ENCODE data around the gene SOHLH2. TPM values are rescaled to one million over a fixed set of nuclear protein-coding genes. Genes with fewer than 3 reads are reported as not detected.

The SOHLH2 gene
- total RNA-seq, 2 experiments from 2014 or later: not detected

DNA sequence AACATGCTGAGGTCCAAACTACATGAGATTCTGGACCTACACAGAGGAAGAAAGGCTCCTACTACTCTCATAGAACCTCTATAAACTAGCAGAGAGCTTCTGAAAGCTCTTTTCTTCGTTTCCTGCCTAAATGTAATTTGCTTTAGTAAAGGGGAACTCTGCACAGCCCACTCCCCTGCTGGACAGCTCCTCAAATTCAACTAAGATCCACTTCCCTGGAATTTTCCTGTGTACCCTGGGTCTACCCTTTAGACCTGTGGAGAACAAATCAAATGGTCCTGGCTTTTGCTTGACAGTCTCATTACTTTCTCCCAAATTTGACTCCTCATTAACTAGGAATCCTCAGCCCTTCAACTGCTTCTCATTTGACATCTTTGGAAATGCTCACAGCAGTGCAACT lies 79.7 kb downstream of the SOHLH2 start:
- Mint-ChIP-seq H3K36me3 (ENCODE audit: low read depth) (no peaks in the 10 kb centered on the region), H3K4me1 (no peaks in the 10 kb centered on the region), H3K9me3 (no peaks in the 10 kb centered on the region), H3K27me3 (peaks cover 18% of the 10 kb centered on the region), H3K27ac (no peak overlapping the region), H3K4me3 (no peak overlapping the region)
- CTCF ChIA-PET: no interaction called here
- no peak for DNase-seq
- POLR2A ChIA-PET: no interaction called here

DNA sequence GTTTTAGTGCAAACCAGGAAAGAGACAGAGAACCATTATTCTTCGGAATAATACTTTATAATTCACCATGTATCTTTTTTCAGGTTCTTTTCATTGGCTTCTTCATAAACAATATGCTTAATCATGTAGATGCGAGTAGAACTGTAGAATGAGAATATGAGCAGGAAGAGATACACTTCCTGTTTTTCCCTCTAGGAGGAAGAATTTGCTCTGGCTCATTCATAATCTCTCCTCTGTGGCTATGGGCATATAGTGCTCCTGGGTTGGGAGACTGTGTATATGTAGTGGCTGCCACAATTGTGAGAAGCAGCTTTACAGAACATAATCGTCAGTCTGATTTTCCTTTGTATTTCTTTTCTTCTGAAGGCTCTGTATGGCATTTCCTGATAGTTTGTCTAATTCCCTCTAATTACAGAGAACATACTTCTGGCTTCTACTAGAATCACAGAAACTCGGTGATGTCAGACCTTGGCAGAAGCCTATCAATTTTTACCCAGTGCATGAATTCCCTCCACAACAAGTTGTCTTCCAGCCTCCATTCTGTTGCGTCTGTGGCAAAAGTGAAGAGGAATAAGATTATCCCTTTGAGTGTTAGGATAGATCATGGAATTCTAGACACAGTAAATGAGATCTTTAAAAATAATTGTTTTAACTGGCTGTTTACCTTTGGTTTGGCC lies 80.3 kb downstream of the SOHLH2 start:
- ChIA-PET POLR2A (no interaction called here), CTCF (no interaction called here)
- no peaks in the 10 kb centered on the region for H3K4me1 Mint-ChIP-seq
- no peaks in the 10 kb centered on the region for H3K9me3 Mint-ChIP-seq
- no peak for DNase-seq
- peaks cover 20% of the 10 kb centered on the region for H3K27me3 Mint-ChIP-seq
- no peak overlapping the region for H3K4me3 Mint-ChIP-seq
- no peaks in the 10 kb centered on the region for H3K36me3 Mint-ChIP-seq (ENCODE audit: low read depth)
- no peak overlapping the region for H3K27ac Mint-ChIP-seq

DNA sequence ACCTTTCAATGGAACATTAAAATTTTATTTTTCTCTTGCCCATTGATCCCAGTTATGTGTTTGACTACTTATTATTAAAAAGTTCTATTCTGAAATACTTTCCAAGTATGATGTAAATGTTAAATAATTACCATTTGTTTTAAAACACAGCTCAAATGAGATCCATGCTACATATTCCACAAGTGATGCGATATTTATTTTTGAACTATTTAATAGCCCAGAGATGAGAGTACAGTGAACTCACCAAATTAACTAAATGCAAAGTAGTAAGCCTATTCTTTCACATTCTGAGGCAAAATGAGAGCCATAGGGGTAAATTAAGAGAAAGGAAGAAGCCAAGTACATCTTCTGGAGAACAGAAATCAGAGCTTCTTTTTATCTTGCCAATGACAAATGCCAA lies 82.0 kb downstream of the SOHLH2 start:
- Mint-ChIP-seq H3K9me3 (no peaks in the 10 kb centered on the region), H3K27me3 (peaks cover 23% of the 10 kb centered on the region), H3K4me1 (no peaks in the 10 kb centered on the region), H3K4me3 (no peak overlapping the region), H3K27ac (no peak overlapping the region), H3K36me3 (ENCODE audit: low read depth) (no peaks in the 10 kb centered on the region)
- ChIA-PET CTCF (no interaction called here), POLR2A (no interaction called here)
- no peak for DNase-seq

DNA sequence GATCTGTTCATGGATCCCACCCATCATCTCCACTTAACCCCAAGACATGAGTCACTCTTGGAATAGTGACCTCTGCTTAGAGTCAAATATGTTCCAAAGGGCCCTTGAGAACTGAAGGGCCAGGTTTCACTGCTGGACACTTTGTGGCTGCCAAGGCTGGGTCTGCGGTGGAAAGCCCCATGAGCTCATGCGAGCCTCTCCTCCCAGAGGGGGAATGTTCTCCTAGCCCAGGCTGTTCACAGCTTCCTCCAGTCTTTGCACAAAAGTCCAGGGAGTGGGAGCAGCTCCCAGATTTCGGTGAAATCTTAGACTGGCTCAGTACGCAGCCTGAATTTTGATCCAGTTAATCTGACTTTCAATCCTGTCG lies 82.4 kb downstream of the SOHLH2 start:
- POLR2A ChIA-PET: no interaction called here
- Mint-ChIP-seq H3K9me3 (no peaks in the 10 kb centered on the region), H3K4me1 (no peaks in the 10 kb centered on the region), H3K27me3 (peaks cover 23% of the 10 kb centered on the region), H3K27ac (no peak overlapping the region), H3K36me3 (ENCODE audit: low read depth) (no peaks in the 10 kb centered on the region), H3K4me3 (no peak overlapping the region)
- DNase-seq: no peak
- CTCF ChIA-PET: no interaction called here

DNA sequence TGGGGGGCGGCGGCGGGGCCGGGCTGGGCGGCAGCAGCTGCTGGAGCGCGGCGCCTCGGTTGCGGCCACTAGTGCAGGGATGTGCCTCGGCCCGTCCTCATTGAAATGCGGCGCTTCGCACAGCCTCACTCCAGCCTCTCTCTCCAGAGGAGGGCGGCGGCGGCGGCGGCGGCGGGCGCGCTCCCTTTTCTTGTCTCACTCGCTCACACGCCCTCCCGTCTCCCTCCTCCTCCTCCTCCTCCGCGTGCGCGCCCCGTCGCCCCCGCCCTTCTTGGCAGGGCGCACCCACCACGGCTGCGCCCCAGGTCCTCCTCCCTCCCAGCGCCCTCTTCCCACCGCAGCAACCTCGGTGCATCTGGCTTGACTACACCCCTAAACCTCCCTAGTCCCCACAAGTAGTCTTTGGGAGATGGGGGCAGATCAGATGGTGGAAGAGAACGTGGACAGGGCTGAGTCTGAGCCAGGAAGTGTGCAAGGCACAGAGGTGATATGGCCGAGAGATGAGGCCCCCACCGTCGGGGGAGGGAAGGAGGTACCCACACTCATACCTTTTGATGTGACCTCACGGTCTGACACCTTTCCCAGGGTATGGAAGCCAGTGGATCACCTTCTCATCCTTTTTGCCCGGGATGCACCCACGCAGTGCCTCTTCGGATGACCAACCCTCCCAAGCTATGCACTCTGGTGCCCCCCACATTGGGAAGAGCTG lies 83.0 kb downstream of the SOHLH2 start, which contains the start of gene DCLK1:
Gene DCLK1, minus strand, starts transcription at position 161 of the 709 bp plus-strand sequence.
- Mint-ChIP-seq H3K9me3 (no peaks in the 10 kb centered on the region), H3K27me3 (peaks cover 23% of the 10 kb centered on the region), H3K36me3 (ENCODE audit: low read depth) (no peaks in the 10 kb centered on the region), H3K4me3 (no peak within 1 kb of the TSS), H3K4me1 (no peaks in the 10 kb centered on the region), H3K27ac (no peak within 1 kb of the TSS)
- ChIA-PET CTCF (no interaction called here), POLR2A (no interaction called here)
- no peak for DNase-seq

DNA sequence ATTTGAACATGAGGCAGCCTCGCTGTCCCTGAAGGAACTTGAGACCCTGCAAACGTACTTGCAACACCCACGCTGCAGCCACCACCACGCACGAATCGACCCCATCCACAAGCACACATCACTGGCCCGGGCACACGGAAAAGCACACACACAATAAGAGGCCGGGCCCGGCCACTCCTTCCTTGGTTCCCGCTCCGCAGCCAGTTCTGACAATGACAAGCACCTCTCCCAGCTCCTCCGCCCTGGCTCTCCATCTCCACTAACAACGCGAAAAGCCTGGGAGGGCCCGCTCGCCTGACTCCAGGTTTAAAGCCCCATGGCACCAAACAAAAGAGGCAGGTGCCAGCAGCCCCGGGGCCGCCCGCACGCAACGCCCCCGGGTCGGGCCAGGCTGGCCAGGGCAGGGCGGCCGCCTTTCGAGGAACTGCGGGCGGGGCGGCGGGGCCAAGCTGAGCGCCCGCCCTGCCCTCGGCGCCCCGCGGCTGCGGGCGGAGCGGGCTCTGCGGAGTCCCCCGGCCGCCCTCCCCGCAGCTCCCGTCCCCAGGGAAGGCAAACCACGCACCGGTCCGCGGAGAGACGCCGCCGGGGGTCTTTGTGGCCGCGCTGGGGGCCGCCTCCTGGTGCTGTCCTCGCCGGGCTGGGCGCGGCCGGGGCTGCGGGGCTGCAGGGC lies 83.7 kb downstream of the SOHLH2 start:
- Mint-ChIP-seq H3K27ac (no peak overlapping the region), H3K4me1 (no peaks in the 10 kb centered on the region), H3K4me3 (no peak overlapping the region), H3K27me3 (peaks cover 23% of the 10 kb centered on the region), H3K9me3 (no peaks in the 10 kb centered on the region), H3K36me3 (ENCODE audit: low read depth) (no peaks in the 10 kb centered on the region)
- no peak for DNase-seq
- POLR2A ChIA-PET: no interaction called here
- CTCF ChIA-PET: no interaction called here

DNA sequence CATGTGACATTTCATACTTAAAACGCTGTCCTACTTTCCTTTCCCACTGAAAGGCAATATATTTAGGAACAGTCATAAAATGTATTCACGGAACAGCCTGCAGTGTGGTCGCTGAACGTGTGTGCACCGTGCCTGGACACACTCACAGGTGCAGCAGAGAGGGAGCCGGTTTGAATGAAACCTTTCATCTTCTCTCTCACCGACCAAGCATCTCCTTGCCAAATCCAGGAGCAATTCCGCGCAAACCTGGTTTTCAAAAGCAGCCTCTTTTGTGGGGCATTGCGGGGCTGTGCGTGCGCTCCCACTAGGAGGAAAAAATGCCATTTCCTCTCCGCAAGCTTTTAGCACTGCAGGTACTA lies 84.2 kb downstream of the SOHLH2 start:
- ChIA-PET POLR2A (no interaction called here), CTCF (no interaction called here)
- Mint-ChIP-seq H3K4me1 (no peaks in the 10 kb centered on the region), H3K9me3 (no peaks in the 10 kb centered on the region), H3K27ac (no peak overlapping the region), H3K27me3 (peaks cover 23% of the 10 kb centered on the region), H3K4me3 (no peak overlapping the region), H3K36me3 (ENCODE audit: low read depth) (no peaks in the 10 kb centered on the region)
- no peak for DNase-seq

DNA sequence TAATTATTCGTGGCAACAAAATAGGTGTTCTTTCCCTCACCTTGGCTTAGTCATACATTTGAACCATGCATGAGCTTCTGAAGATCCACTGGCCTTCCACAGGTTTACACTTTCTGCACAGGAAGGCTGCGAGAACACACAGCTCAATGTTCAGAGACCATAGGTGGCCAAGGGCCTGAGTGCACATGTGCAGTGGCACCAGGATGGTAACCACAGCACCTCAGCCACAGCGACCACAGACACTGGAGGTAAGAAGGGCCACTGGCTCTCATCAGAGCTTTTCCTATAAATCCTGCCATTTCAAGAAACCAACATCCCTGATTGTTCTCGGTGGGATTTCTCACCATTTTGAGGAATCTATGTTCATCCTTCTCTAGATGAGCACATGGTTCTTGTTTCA lies 84.8 kb downstream of the SOHLH2 start:
- H3K27me3 Mint-ChIP-seq: peaks cover 23% of the 10 kb centered on the region
- H3K27ac Mint-ChIP-seq: no peak overlapping the region
- ChIA-PET POLR2A (no interaction called here), CTCF (no interaction called here)
- no peaks in the 10 kb centered on the region for H3K4me1 Mint-ChIP-seq
- H3K4me3 Mint-ChIP-seq: no peak overlapping the region
- no peak for DNase-seq
- no peaks in the 10 kb centered on the region for H3K36me3 Mint-ChIP-seq (ENCODE audit: low read depth)
- peaks cover 3% of the 10 kb centered on the region for H3K9me3 Mint-ChIP-seq

DNA sequence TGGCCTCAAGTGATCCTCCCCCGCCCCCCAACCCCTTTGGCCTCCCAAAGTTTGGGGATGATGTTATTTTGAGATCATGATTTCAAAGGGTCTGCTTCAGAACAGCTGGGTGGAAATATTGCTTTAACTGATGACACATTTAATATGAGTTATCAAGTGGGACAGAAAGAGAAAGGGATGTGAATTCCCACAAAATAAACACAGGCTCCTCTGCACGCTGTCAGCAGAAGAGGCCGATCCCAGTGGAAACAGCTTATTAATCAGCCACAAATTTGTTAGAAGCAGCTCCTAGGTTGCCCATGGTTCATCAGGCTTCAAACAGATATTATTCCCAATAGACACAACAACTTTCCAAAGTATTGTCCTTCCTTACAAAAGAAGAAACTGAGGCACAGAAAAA lies 87.9 kb downstream of the SOHLH2 start:
- ChIA-PET POLR2A (no interaction called here), CTCF (no interaction called here)
- no peaks in the 10 kb centered on the region for H3K4me1 Mint-ChIP-seq
- no peaks in the 10 kb centered on the region for H3K36me3 Mint-ChIP-seq (ENCODE audit: low read depth)
- no peak for DNase-seq
- peaks cover 17% of the 10 kb centered on the region for H3K27me3 Mint-ChIP-seq
- H3K4me3 Mint-ChIP-seq: no peak overlapping the region
- H3K9me3 Mint-ChIP-seq: peaks cover 3% of the 10 kb centered on the region
- H3K27ac Mint-ChIP-seq: no peak overlapping the region

DNA sequence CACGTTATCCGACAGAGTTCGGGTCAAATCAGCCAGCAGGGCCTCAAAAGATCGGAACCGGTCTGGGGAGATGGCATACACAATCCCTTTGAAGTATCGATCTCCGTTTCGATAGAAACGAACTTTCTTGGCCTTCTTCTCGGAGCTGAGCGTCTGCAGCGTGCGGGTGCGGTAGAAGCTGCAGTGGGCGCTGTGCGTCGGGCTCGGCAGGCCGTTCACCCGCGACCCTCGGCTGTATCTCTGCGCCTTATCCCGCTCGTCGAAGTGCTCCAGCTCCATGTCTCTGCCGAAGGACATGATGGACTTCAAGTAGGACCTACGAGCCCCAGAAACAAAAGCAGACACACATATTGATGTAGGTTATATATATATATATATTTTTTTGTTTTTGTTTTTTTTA lies 88.5 kb downstream of the SOHLH2 start:
- no peak overlapping the region for H3K27ac Mint-ChIP-seq
- POLR2A ChIA-PET: no interaction called here
- peaks cover 3% of the 10 kb centered on the region for H3K9me3 Mint-ChIP-seq
- CTCF ChIA-PET: no interaction called here
- peaks cover 14% of the 10 kb centered on the region for H3K27me3 Mint-ChIP-seq
- H3K36me3 Mint-ChIP-seq (ENCODE audit: low read depth): no peaks in the 10 kb centered on the region
- no peak for DNase-seq
- H3K4me3 Mint-ChIP-seq: no peak overlapping the region
- no peaks in the 10 kb centered on the region for H3K4me1 Mint-ChIP-seq

DNA sequence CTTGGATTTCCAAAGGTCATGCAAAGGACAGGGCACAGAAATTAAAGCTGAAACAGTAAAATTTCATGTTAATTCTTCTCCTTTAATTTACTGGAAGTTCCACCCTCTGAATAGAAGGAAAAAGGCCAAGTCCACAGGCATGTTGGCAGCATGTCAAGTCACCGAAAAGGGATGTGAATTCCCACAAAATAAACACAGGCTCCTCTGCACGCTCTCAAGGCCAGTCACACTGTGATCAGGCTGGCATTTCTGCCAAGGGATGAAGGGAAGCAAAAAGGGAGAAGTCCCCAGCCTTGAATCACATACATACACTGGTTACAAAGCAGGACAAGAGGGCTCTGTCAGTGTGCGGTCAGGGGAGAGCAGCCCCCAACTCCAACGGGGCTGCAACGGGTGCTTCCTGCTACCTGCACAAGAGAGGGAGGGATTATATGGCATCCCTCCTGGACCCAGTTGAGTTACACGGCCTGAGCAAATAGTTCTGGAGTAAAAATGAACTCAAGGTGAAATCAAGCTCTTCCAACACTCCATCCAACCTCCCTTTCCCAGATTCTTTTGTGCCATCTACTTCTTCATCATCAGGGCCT lies 90.0 kb downstream of the SOHLH2 start:
- H3K9me3 Mint-ChIP-seq: peaks cover 3% of the 10 kb centered on the region
- no peaks in the 10 kb centered on the region for H3K4me1 Mint-ChIP-seq
- no peaks in the 10 kb centered on the region for H3K36me3 Mint-ChIP-seq (ENCODE audit: low read depth)
- ChIA-PET POLR2A (no interaction called here), CTCF (no interaction called here)
- DNase-seq: no peak
- H3K4me3 Mint-ChIP-seq: no peak overlapping the region
- peaks cover 3% of the 10 kb centered on the region for H3K27me3 Mint-ChIP-seq
- no peak overlapping the region for H3K27ac Mint-ChIP-seq

Data from activated CD4-positive, alpha-beta memory T cell treated with anti-CD3 and anti-CD28 coated beads, Interleukin-2, amount 10 ng/mL, durations not matched to agents 7 days and 5 days (primary cell).